CD1c-positive myeloid dendritic cell (primary cell): ENCODE measurements around the gene OR7G3.

ENCODE experiments used
- DNase-seq: peaks from one replicate; pipeline ENCODE4 v3.0.0-alpha.2; 2016; ENCODE audit errors: extremely low spot score

Gene OR7G3

GRCh38 chr19:9107375-9107774 lies 19.4 kb downstream of the OR7G3 start, which contains the start of gene OR7G2:
Gene OR7G2 (minus strand): TSS chr19:9107475. CDS start chr19:9103243, 4,232 bp downstream.
- no peak for DNase-seq

- DNase-seq = no peak
Measured at GRCh38 chr19:9086761-9087160, 40.0 kb downstream of the OR7G3 start, which contains the start of gene OR1M1. Gene OR1M1 (plus strand): TSS chr19:9087061. CDS start chr19:9093245, 6,184 bp downstream.

GRCh38 chr19:9078651-9079050 lies 48.1 kb downstream of the OR7G3 start:
- DNase-seq = no peak

GRCh38 chr19:9076901-9077300 lies 49.8 kb downstream of the OR7G3 start:
- DNase-seq = no peak
